Activated CD4-positive, alpha-beta T cell treated with anti-CD3 and anti-CD28 coated beads, Interleukin-2, Interleukin-6, amounts not matched to agents 100 ng/mL and 50 ng/mL, durations not matched to agents 16 hours and 8 hours (primary cell): ENCODE data around the gene SLC35F3.

Experiments
- DNase-seq: peaks from one replicate; pipeline ENCODE4 v3.0.0-alpha.2; 2020

Gene SLC35F3

DNA sequence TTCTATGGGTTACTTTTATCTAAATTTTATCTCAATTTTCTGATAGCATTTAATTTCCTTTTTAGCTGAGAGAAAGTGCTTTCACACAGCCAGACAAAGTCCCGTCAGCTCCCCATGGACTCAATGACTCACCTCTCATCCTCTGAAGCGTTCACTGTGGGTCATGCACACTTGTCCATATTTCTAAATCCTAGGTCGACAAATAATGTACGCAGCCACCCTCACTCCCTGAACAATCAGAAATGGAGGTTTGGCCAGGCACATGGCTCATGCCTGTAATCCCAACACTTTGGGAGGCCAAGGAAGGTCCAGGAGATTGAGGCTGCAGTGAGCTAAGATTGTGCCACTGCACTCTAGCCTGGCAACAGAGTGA is 426.4 kb downstream of the SLC35F3 start:
- DNase-seq, result no peak

- DNase-seq, result no peak
Observed at GRCh38 chr1:234331507-234331906, 427.0 kb downstream of the SLC35F3 start.

- no peak for DNase-seq
Observed at GRCh38 chr1:234336359-234336758, 431.9 kb downstream of the SLC35F3 start.

DNA sequence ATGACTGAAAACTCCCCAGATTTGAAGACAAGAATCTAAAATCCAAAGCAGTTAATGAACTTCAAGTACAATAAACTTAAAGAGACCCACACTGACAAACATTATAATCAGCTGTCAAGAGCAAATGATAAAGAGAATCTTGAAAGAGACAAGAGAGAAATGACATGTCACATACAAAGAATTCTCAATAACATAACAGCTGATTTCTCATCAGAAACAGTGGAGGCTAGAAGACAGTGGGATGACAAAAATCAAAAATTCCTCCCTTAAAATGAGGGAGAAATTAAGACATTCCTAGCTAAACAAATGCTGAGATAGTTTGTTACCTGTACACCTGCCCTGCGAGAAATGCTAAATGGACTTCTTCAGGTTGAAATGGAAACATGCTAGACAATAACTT is 432.8 kb downstream of the SLC35F3 start:
- no peak for DNase-seq

DNA sequence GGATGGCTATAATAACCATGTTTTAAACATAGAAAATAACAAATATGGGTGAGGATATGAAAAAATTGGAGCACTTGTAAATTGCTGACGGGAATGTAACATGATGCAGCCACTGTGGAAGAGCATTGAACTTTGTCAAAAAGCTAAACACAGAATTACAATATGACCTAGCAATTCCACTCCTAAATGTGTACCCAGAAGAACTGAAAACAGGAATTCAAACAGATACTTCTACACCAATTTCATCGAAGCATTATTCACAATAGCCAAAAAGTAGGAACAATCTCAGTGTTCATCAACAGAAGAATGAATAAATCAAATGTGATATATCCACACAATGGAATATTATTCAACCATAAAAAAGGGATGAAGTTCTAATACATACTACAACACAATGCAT is 436.1 kb downstream of the SLC35F3 start:
- no peak for DNase-seq

- no peak for DNase-seq
Observed at GRCh38 chr1:234342774-234343173, 438.3 kb downstream of the SLC35F3 start.

GRCh38 chr1:234345237-234345636 is 440.8 kb downstream of the SLC35F3 start:
- DNase-seq, result no peak

GRCh38 chr1:234348964-234349363 is 444.5 kb downstream of the SLC35F3 start:
- DNase-seq, result no peak

- DNase-seq, result no peak
Observed at GRCh38 chr1:234355782-234356510, 451.5 kb downstream of the SLC35F3 start.

DNA sequence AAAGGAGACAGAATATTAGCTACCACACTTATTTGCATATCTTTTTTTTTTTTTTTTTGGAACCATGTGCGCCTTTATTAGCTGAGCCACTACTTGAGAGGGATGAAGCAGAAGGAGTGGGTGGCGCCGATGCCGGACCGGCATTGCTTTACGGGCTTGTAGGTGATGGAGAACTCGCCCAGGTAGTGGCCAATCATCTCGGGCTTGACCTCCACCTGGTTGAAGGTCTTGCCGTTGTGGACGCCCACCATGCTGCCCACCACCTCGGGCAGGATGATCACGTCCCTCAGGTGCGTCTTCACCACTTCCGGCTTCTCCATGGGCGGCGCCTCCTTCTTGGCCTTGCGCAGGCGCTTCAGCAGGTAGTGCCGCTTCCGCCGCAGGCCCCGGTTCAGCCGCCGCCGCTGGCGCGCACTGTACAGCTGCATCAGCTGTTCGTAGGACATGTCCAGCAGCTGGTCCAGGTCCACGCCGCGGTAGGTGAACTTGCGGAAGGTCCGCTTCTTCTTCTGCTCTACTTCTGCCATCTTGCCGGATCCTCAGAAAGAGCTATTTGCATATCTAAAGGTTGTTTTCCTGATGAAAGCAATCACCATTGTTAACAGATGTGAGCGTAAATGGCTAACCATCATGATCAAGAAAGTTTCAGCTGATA is 452.3 kb downstream of the SLC35F3 start:
- peak; percentile 61 for DNase-seq

DNA sequence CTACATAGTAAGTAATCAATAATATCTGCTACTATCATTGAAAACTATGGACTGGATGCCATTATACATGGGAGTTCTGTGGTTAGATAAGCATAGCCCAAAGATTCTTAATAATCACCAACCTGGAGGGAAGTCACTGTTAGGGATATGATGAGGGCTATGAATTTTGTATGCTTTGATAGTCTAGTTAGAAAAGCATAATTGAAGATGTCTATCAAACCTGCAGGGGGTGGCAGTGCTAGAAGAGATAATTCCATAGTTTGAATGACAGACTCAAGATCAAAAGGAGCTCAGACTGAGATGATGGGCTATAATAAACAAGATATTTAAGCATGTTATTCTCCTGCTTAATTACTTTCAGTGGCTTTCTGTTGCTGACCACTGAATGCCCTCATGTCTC is 453.4 kb downstream of the SLC35F3 start:
- DNase-seq, result no peak

- no peak for DNase-seq
Observed at GRCh38 chr1:234361102-234361603, 456.7 kb downstream of the SLC35F3 start.

GRCh38 chr1:234362558-234362957 is 458.1 kb downstream of the SLC35F3 start:
- no peak for DNase-seq

GRCh38 chr1:234368320-234369032 is 464.0 kb downstream of the SLC35F3 start:
- DNase-seq, result peak; percentile 52

- no peak for DNase-seq
Observed at GRCh38 chr1:234369033-234369430, 464.6 kb downstream of the SLC35F3 start.

- peak; percentile 36 for DNase-seq
Observed at GRCh38 chr1:234369784-234370183, 465.3 kb downstream of the SLC35F3 start.

DNA sequence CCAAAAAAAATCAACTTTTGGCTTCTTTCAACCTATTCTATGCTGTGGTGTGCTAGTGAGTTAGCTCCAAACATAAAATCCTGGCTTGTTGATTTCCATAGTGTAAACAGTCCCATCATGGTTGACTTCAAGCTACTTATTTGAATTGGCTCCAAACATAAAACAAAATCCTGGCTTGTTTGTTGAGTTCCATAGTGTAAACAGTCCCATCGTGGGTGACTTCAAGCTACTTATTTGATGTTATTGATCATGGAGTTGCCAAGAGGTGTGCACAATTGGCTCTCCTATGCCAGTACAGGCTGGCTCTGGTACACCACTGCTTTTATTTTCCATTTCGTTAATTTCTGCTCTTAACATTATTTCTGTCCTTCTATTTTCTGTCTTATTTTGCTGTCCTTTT is 466.9 kb downstream of the SLC35F3 start:
- DNase-seq, result no peak

DNA sequence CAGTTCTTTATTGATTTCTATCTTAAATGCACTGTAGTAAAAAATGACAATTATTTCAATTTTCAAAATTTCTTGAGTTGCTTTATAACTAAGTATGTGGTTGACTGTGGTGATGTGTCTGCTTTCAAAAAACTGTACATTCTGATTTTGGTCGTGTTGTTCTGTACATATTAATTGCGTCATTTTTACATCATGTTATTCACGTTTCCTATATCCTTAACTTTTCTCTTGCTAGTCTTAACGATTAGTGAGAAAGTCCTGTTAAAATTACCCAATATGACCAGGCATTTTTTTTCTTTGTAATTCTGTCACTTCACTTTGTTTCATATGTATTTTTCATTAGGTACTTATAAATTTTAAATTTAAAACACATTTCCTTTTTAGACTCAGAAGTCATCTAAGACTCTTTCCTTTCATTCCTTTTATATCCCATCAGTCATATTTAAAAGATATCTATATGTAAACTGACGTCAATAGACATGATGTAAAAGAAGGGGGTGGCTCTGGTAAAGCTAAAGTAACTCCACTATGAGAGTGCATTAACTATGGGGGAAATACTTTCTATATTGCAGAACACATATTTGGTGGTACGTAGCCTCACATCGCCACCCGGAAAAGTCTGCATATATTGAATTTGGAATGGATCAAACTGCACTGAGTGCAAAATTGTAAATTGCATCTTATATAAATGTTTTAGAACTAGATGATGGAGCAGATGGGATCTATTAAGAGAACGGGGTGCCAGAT is 467.7 kb downstream of the SLC35F3 start:
- DNase-seq, result no peak

DNA sequence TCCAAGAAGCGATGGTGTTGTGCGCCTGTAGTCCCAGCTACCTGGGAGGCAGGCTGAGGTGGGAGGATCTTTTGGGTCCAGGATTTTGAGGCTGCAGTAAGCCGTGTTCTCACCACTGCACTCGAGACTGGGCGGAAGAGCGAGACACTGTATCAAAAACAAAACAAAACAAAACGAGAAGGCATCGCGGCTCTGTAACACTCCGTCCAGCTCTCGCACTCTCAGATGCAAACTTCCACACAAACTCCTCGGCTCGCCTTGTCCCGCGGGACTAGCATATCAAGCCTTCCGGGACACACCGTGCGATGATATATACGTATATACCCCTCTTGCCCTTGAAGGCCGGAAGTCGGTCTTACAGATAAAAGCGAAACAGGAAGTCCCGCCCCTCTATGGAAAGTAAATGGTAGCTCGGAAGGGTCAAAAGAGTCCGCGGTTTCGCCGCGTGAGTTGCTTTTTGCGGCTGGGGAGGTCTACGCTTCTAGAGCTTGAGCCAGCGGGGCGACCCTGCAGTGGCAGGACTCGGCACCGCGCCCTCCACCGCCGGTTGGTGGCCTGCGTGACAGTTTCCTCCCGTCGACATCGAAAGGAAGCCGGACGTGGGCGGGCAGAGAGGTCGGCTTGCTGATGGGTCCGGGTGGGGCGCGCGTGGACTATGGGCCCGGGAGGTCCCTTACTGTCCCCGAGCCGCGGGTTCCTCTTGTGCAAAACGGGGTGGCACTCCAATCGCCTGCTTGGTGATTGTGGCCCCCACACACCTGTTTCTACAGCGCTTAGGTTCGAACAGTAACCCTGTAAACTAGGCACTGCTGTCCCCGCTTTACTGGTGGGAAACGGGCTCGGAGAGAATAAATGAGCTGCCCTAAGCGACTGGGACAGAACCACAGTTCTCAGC is 468.8 kb downstream of the SLC35F3 start, which contains the start of gene COA6:
Gene COA6, plus strand, starts transcription at position 393 of the 895 bp plus-strand sequence. Its CDS starts 11 bp downstream, at position 404.
- peak; percentile 93 for DNase-seq

- DNase-seq, result no peak
Observed at GRCh38 chr1:234373959-234374254, 469.4 kb downstream of the SLC35F3 start.
